Calu3 (cell line): Measurements from ENCODE around the gene KIF26B. TPM values are rescaled to one million over a fixed set of nuclear protein-coding genes. Genes with fewer than 3 reads are reported as not detected.

Experiments used
- BruUV-seq: library from RNA; stranded (reverse); fragments of 400-500 nt; replicated peaks from 2 replicates; lab custom pipeline; 2021; lab: Mats Ljungman, UMichigan
- CTCF ChIA-PET: fragments of 300-600 bp; sonication (Branson Sonifier 250); formaldehyde crosslinking; loops from one replicate; lab custom pipeline; 2022; ENCODE audit warnings: antibody characterized with exemption; lab: Charles Lee
- DNase-seq: peaks from one replicate; pipeline ENCODE4 v3.0.0; 2022
- H3K27ac Mint-ChIP-seq: one replicate; pipeline ENCODE4 v1.8.0; 2022; ENCODE audit warnings: mixed read lengths; ENCODE audit not compliant: unreplicated experiment
- H3K27me3 Mint-ChIP-seq: one replicate; pipeline ENCODE4 v1.8.0; 2022; ENCODE audit warnings: mixed read lengths; ENCODE audit not compliant: unreplicated experiment
- H3K36me3 Mint-ChIP-seq: one replicate; pipeline ENCODE4 v1.8.0; 2022; ENCODE audit warnings: mild to moderate bottlenecking, moderate library complexity, mixed read lengths; ENCODE audit not compliant: insufficient read depth, unreplicated experiment
- H3K4me1 Mint-ChIP-seq: one replicate; pipeline ENCODE4 v1.8.0; 2022; ENCODE audit warnings: mild to moderate bottlenecking, low read depth, mixed read lengths; ENCODE audit not compliant: unreplicated experiment
- H3K4me3 Mint-ChIP-seq: one replicate; pipeline ENCODE4 v1.8.0; 2022; ENCODE audit warnings: mild to moderate bottlenecking, low read depth, moderate library complexity, mixed read lengths; ENCODE audit not compliant: unreplicated experiment
- H3K9me3 Mint-ChIP-seq: one replicate; pipeline ENCODE4 v1.8.0; 2022; ENCODE audit warnings: low read depth, mixed read lengths; ENCODE audit not compliant: unreplicated experiment
- CTCF ChIP-seq: fragments of 200-600 bp; IDR thresholded peaks from one replicate; pipeline ENCODE4 v1.8.0; 2022; ENCODE audit warnings: antibody characterized with exemption; ENCODE audit not compliant: unreplicated experiment
- intact Hi-C: fragments of 100-400 bp; cut with micrococcal nuclease; formaldehyde crosslinking; loops from one replicate; pipeline ENCODE4 v1.10.0; 2022; ENCODE audit not compliant: unreplicated experiment
- total RNA-seq: library from RNA; stranded (reverse); gene quantifications from 2 replicates; pipeline ENCODE4 v1.2.3, GENCODE V29; 2022

KIF26B gene
- total RNA-seq, 1 experiment from 2014 or later: 1.1 TPM

GRCh38 chr1:245588116-245588639 is 433.4 kb downstream of the KIF26B start:
- Mint-ChIP-seq H3K27me3 (no peaks in the 10 kb centered on the region), H3K9me3 (no peaks in the 10 kb centered on the region), H3K4me3 (no peak overlapping the region), H3K4me1 (no peaks in the 10 kb centered on the region), H3K36me3 (no peaks in the 10 kb centered on the region), H3K27ac (no peak overlapping the region)
- no TSS peak for BruUV-seq
- no peak for TF ChIP-seq CTCF
- no peak for DNase-seq
- CTCF ChIA-PET: no interaction called here
- intact Hi-C loops: no loop called here

DNA sequence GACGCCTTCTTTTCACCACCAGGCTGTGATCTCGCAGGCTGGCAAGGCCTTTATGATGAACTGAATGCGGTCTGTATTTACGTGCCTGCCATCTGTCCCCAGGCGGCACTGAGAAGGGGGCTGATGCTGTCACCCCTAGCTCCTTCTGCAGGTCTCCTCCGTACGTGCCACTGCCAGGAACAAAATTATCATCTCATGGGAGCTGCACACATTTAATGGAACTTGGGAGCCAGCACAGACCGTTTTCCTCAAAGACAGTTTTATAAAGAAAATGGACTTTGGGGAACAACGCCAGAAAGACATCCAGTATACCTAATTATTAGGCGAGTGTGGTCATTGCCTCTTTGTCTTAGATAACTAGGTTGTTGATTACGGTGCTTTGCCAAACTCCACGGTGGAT is 434.5 kb downstream of the KIF26B start:
- no peaks in the 10 kb centered on the region for H3K27me3 Mint-ChIP-seq
- no TSS peak for BruUV-seq
- H3K9me3 Mint-ChIP-seq: no peaks in the 10 kb centered on the region
- H3K27ac Mint-ChIP-seq: no peak overlapping the region
- no peaks in the 10 kb centered on the region for H3K36me3 Mint-ChIP-seq
- DNase-seq: no peak
- H3K4me3 Mint-ChIP-seq: no peak overlapping the region
- CTCF ChIA-PET: no interaction called here
- intact Hi-C loops: no loop called here
- no peaks in the 10 kb centered on the region for H3K4me1 Mint-ChIP-seq
- no peak for TF ChIP-seq CTCF

DNA sequence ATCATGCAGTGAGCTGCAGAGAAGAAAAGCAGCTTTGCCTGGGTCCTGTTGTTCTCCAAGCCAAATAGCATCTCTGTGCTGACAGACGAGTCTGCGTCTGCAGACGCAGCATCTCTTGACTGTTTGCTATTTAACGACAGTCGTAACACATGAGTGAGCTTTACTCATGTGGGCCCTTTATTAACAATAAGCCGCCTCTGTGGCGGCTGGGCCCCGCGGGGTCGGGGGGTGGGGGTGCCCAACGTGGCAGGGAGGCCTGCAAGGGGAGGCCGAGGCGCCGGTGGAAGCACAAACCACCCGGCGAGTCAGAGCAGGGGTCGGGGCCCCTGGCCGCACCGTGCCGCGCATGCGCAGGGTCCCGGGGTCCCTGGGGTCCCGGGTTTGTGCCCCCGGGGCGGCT is 435.1 kb downstream of the KIF26B start:
- Mint-ChIP-seq H3K9me3 (no peaks in the 10 kb centered on the region), H3K36me3 (no peaks in the 10 kb centered on the region), H3K27ac (no peak overlapping the region), H3K27me3 (no peaks in the 10 kb centered on the region), H3K4me3 (no peak overlapping the region), H3K4me1 (no peaks in the 10 kb centered on the region)
- TF ChIP-seq CTCF: no peak
- DNase-seq: no peak
- intact Hi-C loops: no loop called here
- CTCF ChIA-PET: interaction anchor here (1.2 kb wide), 1 partner anchor 12 kb away, joined by 6 read pairs; no protein-coding TSS in a partner anchor
- BruUV-seq: no TSS peak

DNA sequence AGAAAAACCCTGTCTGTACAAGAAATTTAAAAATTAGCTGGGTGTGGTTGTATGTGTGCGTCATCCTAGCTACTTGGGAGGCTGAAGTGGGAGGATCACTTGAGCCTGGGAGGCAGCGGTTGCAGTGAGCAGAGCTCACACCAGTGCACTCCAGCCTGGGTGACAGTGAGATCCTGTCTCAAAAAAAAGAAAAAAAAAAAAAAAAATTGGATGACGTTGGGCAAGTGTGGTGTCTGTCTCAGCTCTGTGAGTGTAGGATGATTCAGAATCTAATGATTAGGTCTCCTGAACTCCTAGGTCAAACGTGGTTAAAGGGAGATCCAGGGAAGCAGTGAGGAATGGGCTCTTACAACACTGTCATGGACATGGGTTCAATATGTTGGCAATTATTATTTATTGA is 435.9 kb downstream of the KIF26B start:
- CTCF ChIA-PET: interaction anchor here (1.2 kb wide), 1 partner anchor 11 kb away, joined by 6 read pairs; no protein-coding TSS in a partner anchor
- BruUV-seq: no TSS peak
- H3K9me3 Mint-ChIP-seq: no peaks in the 10 kb centered on the region
- no peaks in the 10 kb centered on the region for H3K36me3 Mint-ChIP-seq
- no peaks in the 10 kb centered on the region for H3K27me3 Mint-ChIP-seq
- no peak for DNase-seq
- no peaks in the 10 kb centered on the region for H3K4me1 Mint-ChIP-seq
- no peak overlapping the region for H3K27ac Mint-ChIP-seq
- no peak overlapping the region for H3K4me3 Mint-ChIP-seq
- intact Hi-C loops: no loop called here
- TF ChIP-seq CTCF: no peak
